Common myeloid progenitor, CD34-positive (primary cell): ENCODE measurements around the gene GRIK4.

ENCODE experiments used
- CTCF ChIA-PET: fragments of 350-600 bp; sonication (Branson Sonifier 250); formaldehyde crosslinking; loops from one replicate; lab custom pipeline; 2021; ENCODE audit warnings: antibody characterized with exemption; lab: Charles Lee
- POLR2A ChIA-PET: fragments of 350-600 bp; sonication (Branson Sonifier 250); formaldehyde crosslinking; loops from one replicate; lab custom pipeline; 2021; ENCODE audit warnings: antibody characterized with exemption; lab: Charles Lee
- DNase-seq, 3 donors: peaks; one replicate each; pipeline versions ENCODE4 v3.0.0 to v3.0.0-alpha.2; 2013
- H3K27ac ChIP-seq, 2 experiments: 1 replicate in 1 of 2; 2 replicates in 1 of 2; pipeline ENCODE4 v1.7.0; 2013; ENCODE audit warnings: inconsistent platforms in 2 of 2, low read length in 2 of 2, mild to moderate bottlenecking in 2 of 2, low read depth in 1 of 2, moderate library complexity in 1 of 2; ENCODE audit not compliant: severe bottlenecking in 2 of 2, insufficient read depth in 1 of 2, poor library complexity in 1 of 2
- H3K27me3 ChIP-seq, 5 experiments: replicated peaks in 2 of 5; 1 replicate in 3 of 5; 2 replicates in 2 of 5; pipeline versions ENCODE4 v1.6.1 to v1.7.0; 2013; ENCODE audit warnings: low read length in 4 of 5, mild to moderate bottlenecking in 2 of 5, moderate library complexity in 2 of 5, inconsistent platforms in 1 of 5; ENCODE audit not compliant: insufficient read depth in 5 of 5, control insufficient read depth in 4 of 5
- H3K36me3 ChIP-seq, 4 experiments: 1 replicate in 2 of 4; 2 replicates in 2 of 4; pipeline versions ENCODE4 v1.6.1 to v1.7.0; 2013; ENCODE audit warnings: low read length in 3 of 4, control low read depth in 1 of 4, mild to moderate bottlenecking in 1 of 4; ENCODE audit not compliant: control insufficient read depth in 4 of 4, insufficient read depth in 4 of 4
- H3K4me1 ChIP-seq, 4 experiments: 1 replicate in 3 of 4; 2 replicates in 1 of 4; pipeline versions ENCODE4 v1.6.1 to v1.7.1; 2013; ENCODE audit warnings: low read length in 3 of 4, mild to moderate bottlenecking in 3 of 4, control low read depth in 1 of 4, inconsistent platforms in 1 of 4, moderate library complexity in 1 of 4; ENCODE audit not compliant: control insufficient read depth in 4 of 4, insufficient read depth in 4 of 4; ENCODE audit errors: control extremely low read depth in 1 of 4
- H3K4me3 ChIP-seq, 7 experiments: 1 replicate in 4 of 7; 2 replicates in 3 of 7; pipeline versions ENCODE4 v1.5.1 to v1.7.0; 2013; ENCODE audit warnings: mild to moderate bottlenecking in 7 of 7, low read length in 6 of 7, moderate library complexity in 6 of 7, inconsistent platforms in 2 of 7, low read depth in 2 of 7, control low read depth in 1 of 7; ENCODE audit not compliant: insufficient read depth in 4 of 7, control insufficient read depth in 1 of 7; ENCODE audit errors: extremely low read depth in 1 of 7
- H3K9me3 ChIP-seq, 5 experiments: 1 replicate in 4 of 5; 2 replicates in 1 of 5; pipeline versions ENCODE4 v1.6.1 to v1.7.1; 2013; ENCODE audit warnings: low read length in 4 of 5, mild to moderate bottlenecking in 2 of 5, inconsistent platforms in 1 of 5, low read depth in 1 of 5, moderate library complexity in 1 of 5; ENCODE audit not compliant: control insufficient read depth in 4 of 5, insufficient read depth in 2 of 5; ENCODE audit errors: control extremely low read depth in 1 of 5
- WGBS: methylation state at CpG from one replicate; pipeline ENCODE4 v1.1.5; 2013; ENCODE audit not compliant: insufficient coverage; 5-methylcytosine and 5-hydroxymethylcytosine counted together

GRIK4 gene

DNA sequence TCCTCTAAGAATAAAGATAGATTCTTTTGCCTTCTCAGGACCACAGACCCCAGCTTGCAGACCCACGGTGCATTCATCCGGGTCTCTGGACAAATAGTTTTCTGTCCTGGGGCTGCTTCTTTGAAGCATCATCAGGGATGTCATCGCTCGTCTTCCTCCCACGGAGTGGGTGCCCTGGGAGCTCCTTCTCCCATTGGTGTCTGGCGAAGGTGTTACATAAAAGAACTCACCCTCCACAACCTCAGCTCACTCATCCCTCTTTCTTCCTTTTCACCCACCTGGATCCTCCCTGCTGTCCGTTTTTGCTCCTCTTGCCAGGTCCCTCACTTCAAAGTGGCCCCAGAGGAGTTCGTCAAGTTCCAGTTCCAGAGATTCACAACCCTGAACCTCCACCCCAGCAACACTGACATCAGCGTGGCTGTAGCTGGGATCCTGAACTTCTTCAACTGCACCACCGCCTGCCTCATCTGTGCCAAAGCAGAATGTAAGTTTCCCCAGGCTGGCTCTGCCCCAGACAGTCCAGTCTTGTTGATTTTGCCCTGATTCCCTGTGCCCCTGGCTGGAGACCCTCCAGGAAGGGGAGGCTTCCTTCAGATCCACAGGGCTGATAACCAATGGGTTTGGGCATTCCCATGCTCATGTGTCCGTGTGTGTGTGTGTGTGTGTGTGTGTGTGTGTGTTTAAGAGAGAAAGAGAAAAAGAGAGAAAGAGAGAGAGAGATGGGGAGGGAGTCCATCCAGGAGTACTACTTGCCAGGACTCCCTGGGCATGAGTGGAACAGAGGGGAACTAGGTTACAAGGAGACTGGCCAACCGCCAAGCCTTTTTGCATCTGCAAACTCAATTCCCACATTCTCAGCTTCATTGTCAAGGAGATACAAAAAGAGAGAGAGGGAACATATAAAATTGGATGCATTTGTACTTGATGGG is 308.2 kb downstream of the GRIK4 start:
- no peak overlapping the region for H3K4me3 ChIP-seq
- no peaks in the 10 kb centered on the region for H3K36me3 ChIP-seq
- no peak for DNase-seq
- ChIA-PET CTCF (interaction anchor here (1.0 kb wide), 1 partner anchor 115 kb away, joined by 3 read pairs; no protein-coding TSS in a partner anchor), POLR2A (no interaction called here)
- WGBS: 79% methylated on average over 10 of the region's 12 CpGs
- H3K27me3 ChIP-seq: peaks cover 0 to 31% (median 5%) of the 10 kb centered on the region in 5 experiments
- no peaks in the 10 kb centered on the region for H3K9me3 ChIP-seq
- no peak overlapping the region for H3K27ac ChIP-seq
- no peaks in the 10 kb centered on the region for H3K4me1 ChIP-seq

DNA sequence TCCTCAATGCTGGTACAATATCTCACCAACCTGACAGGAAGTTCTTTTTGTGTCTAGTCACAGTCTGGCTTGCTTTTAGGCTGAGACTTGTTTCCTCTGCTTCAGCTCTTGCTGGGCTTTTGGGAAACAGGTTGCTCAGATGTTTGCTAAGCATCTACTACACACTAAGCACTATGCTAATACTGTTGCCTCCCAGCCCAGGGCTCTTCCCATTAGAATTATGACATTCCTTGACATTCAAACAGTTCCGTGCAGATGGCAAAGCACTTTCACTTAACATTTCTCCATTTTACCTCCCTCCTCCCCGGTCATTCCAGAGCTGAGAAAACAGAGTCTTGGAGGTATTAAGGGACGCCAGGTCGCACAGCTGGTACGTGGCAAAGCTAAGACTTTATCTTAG is 311.6 kb downstream of the GRIK4 start:
- no peak for DNase-seq
- peaks cover 0 to 29% (median 5%) of the 10 kb centered on the region in 5 experiments for H3K27me3 ChIP-seq
- H3K4me1 ChIP-seq: no peaks in the 10 kb centered on the region
- no peak overlapping the region for H3K27ac ChIP-seq
- H3K9me3 ChIP-seq: no peaks in the 10 kb centered on the region
- no peaks in the 10 kb centered on the region for H3K36me3 ChIP-seq
- no peak overlapping the region for H3K4me3 ChIP-seq
- ChIA-PET CTCF (no interaction called here), POLR2A (no interaction called here)
- 100% methylated on average over 2 of the region's 5 CpGs for WGBS

DNA sequence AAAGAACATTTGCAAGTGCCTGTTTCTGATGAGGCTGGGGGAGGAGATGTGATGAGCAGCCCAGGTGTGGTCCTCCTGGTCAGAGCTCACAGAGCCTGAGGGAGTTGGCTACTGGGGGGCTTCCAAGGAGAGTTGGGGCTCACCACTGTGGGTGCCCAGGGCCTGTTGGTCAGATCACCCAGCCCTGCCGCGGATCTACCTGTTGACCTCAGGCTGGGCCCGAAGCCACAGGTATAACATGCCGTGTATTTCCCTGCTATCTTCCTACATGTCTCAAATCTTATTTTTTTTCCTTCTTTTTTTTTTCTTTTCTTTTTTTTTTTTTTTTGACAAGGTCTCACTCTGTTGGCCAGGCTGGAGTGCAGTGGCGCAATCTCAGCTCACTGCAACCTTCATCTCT is 312.7 kb downstream of the GRIK4 start:
- 100% methylated on average over 1 of the region's 5 CpGs for WGBS

DNA sequence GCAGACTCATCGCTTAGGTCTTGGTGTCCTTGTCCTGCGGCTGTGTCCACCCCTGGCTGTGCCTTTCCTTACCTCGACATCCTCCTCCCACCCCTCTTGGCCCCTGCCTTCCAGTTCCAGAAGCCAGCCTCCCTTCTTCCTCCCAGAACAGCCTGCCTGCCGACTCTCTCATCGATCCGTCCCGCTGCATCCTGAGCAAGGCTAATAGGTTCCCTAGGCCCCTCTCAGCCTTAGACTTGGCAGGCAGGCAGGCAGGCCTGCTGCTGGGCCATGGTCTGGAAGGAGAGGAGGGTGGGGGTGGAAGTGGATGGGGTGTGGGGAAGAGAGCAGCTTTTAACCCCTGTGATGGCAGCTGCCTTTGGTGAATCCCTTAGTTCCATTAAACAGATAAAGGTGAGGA is 315.6 kb downstream of the GRIK4 start:
- no peaks in the 10 kb centered on the region for H3K36me3 ChIP-seq
- H3K27me3 ChIP-seq: peaks cover 0 to 22% (median 10%) of the 10 kb centered on the region in 5 experiments
- no peaks in the 10 kb centered on the region for H3K9me3 ChIP-seq
- WGBS: 70% methylated on average over 3 of the region's 7 CpGs
- ChIA-PET POLR2A (no interaction called here), CTCF (no interaction called here)
- no peak overlapping the region for H3K27ac ChIP-seq
- no peak overlapping the region for H3K4me3 ChIP-seq
- H3K4me1 ChIP-seq: no peaks in the 10 kb centered on the region
- no peak for DNase-seq

More for the DNA sequence above, 312.7 kb downstream of the GRIK4 start:
- Histone ChIP-seq H3K9me3 (no peaks in the 10 kb centered on the region), H3K4me1 (no peaks in the 10 kb centered on the region), H3K27me3 (peaks cover 0 to 31% (median 9%) of the 10 kb centered on the region in 5 experiments), H3K4me3 (no peak overlapping the region), H3K27ac (no peak overlapping the region), H3K36me3 (no peaks in the 10 kb centered on the region)
- ChIA-PET POLR2A (interaction anchor here (0.6 kb wide), 1 partner anchor 91 kb away, joined by 5 read pairs; no protein-coding TSS in a partner anchor), CTCF (no interaction called here)
- no peak for DNase-seq

DNA sequence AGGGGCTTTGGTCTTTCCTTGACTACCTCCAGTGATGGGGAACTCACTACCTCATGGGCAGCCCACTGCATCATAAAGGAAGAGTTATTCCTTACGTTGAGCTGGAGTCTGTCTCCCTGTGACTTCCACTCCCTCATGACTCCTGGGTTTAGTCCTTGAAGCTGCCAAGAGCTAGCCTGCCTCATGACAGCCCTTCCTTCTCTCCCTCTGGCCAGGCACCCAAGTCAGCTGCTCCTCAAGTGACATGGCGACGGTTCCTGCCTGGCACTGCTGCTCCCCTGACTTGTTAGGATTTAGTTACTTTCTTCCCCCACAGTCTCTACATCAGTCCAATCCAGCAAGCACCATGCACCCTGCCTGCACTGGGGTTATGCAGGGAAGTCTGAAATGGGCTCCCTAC is 316.3 kb downstream of the GRIK4 start:
- Histone ChIP-seq H3K27me3 (peaks cover 0 to 23% (median 10%) of the 10 kb centered on the region in 5 experiments), H3K9me3 (no peaks in the 10 kb centered on the region), H3K36me3 (no peaks in the 10 kb centered on the region), H3K4me1 (no peaks in the 10 kb centered on the region), H3K4me3 (no peak overlapping the region), H3K27ac (no peak overlapping the region)
- CTCF ChIA-PET: no interaction called here
- DNase-seq: no peak
- WGBS: 89% methylated on average over 3 of the region's 3 CpGs
- POLR2A ChIA-PET: no interaction called here

DNA sequence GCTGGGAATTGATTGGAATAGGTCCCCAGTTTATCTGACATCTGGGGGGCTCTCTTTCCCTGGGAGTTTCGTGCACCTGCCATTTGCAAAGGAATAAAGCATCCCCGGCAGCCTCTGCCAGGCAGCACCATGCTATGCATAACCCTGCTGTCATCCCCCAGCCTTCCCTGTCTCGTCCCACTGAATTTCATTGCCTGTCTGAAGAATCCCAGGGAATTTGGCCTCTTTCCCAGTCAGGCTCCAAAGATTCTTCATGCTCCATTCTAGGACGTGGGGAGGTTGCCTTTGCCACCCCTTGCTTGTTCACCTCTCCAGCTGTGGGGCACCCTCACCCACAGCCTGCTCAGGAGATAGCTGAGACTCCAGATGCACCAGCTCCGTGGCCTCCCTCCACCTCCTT is 317.3 kb downstream of the GRIK4 start:
- no peaks in the 10 kb centered on the region for H3K9me3 ChIP-seq
- ChIA-PET POLR2A (no interaction called here), CTCF (no interaction called here)
- H3K27me3 ChIP-seq: peaks cover 0 to 29% (median 10%) of the 10 kb centered on the region in 5 experiments
- H3K4me1 ChIP-seq: no peaks in the 10 kb centered on the region
- no peak for DNase-seq
- no peaks in the 10 kb centered on the region for H3K36me3 ChIP-seq
- 62% methylated on average over 4 of the region's 5 CpGs for WGBS
- H3K4me3 ChIP-seq: no peak overlapping the region
- H3K27ac ChIP-seq: no peak overlapping the region

DNA sequence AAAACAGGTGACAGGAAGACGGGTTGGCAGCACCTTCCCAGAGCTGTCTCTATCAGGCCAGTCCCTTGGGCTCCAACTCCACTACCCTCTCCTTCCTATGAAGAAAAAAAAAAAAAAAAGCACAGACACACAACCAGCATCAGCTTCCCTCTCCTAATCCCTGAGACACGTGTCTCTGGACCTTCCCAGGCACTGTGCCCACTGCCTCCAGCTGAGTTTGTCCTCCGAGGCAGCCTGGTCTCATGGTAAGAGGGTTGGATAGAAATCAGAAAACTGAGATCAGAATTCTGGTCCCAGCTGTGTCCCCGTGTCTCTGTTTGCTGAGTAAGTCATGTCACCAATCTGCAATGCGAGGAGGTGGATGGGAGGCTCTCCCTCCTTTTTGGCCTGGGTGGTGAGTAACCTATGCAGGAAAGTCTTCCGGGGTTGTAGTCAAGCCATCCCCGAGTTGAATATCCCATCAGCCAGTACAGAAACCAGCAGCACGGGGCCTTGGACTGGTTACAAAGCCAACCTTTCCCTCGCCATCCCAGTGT is 318.6 kb downstream of the GRIK4 start:
- ChIA-PET CTCF (no interaction called here), POLR2A (no interaction called here)
- Histone ChIP-seq H3K4me1 (no peaks in the 10 kb centered on the region), H3K9me3 (no peaks in the 10 kb centered on the region), H3K36me3 (no peaks in the 10 kb centered on the region), H3K27ac (no peak overlapping the region), H3K27me3 (peaks cover 0 to 33% (median 10%) of the 10 kb centered on the region in 5 experiments), H3K4me3 (no peak overlapping the region)
- DNase-seq: no peak
- WGBS: 71% methylated on average over 1 of the region's 9 CpGs
